Skeletal muscle tissue (tissue), 4 donors: ENCODE results near the gene SMR3A. TPM values are rescaled to one million over a fixed set of nuclear protein-coding genes. Genes with fewer than 3 reads are reported as not detected.

Experiments used
- H3K27ac ChIP-seq: one replicate; pipeline ENCODE4 v1.7.0; 2013; ENCODE audit warnings: mild to moderate bottlenecking, low read depth, low read length, inconsistent platforms
- H3K27me3 ChIP-seq, 3 donors: one replicate each; pipeline ENCODE4 v1.7.0; 2013; ENCODE audit warnings: low read length in 3 of 3; ENCODE audit not compliant: control insufficient read depth in 3 of 3, insufficient read depth in 3 of 3
- H3K36me3 ChIP-seq, 3 donors: one replicate each; pipeline ENCODE4 v1.7.0; 2013; ENCODE audit warnings: low read length in 3 of 3; ENCODE audit not compliant: control insufficient read depth in 3 of 3, insufficient read depth in 3 of 3
- H3K4me1 ChIP-seq, 3 donors: one replicate each; pipeline ENCODE4 v1.7.0; 2013; ENCODE audit warnings: low read length in 3 of 3, mild to moderate bottlenecking in 3 of 3; ENCODE audit not compliant: control insufficient read depth in 3 of 3, insufficient read depth in 3 of 3
- H3K4me3 ChIP-seq, 3 donors: one replicate each; pipeline ENCODE4 v1.7.0; 2013; ENCODE audit warnings: low read length in 3 of 3
- H3K9ac ChIP-seq, 3 donors: one replicate each; pipeline ENCODE4 v1.7.0; 2013; ENCODE audit warnings: low read length in 3 of 3, mild to moderate bottlenecking in 3 of 3, moderate library complexity in 2 of 3, low read depth in 1 of 3
- H3K9me3 ChIP-seq, 3 donors: one replicate each; pipeline ENCODE4 v1.7.0; 2013; ENCODE audit warnings: low read length in 3 of 3; ENCODE audit not compliant: control insufficient read depth in 3 of 3
- total RNA-seq: library from RNA; depleted of rRNA; stranded (reverse); fragments of >200 nt; gene quantifications from one replicate; pipeline ENCODE4 v1.2.3, GENCODE V29; 2014
- donor health status: Osteomylitis.

The SMR3A gene
- total RNA-seq = not detected

DNA sequence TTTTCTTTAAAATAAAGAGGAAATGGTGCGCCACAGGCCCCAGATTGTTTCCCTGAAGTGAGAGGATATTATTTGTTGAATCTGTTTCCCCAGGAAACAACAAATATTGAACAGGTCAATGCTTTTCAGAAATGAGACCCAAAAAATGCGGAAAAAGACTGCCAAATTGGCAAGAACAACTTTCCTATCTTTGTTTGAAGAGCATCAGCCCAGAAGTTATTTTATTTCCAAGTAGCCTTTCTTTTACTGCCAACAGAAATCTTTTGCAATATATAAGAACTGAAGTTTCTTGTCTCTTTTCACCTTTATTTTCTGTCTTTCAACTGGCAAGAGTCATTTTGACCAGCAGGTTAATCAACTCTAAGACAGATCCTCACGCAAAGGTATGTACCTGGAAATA lies at the start of gene SMR3A:
Gene SMR3A (plus strand): TSS at position 301 of the 400 bp plus-strand sequence. CDS start 1,356 bp downstream, outside the sequence.
- Histone ChIP-seq H3K27ac (no peak within 1 kb of the TSS), H3K4me3 (no peak within 1 kb of the TSS)

DNA sequence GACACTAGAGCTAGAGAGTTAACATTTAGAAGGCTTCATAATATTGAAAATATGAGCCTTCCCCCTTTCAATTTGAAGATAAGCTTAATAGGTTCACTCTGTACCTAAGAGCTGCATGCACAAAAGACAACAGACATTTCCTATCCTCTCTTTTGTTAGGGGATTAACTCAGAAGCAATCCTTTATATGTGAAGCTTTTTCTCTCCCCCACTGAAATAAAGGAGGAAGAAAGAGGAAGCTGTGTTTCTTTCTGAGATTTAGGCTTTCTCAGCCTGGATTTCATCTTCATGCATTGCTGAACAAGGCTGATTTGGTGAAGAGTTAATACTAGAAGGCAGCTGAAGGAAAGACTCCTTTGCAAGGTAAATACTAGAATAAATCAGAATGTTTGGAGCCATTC lies 46.8 kb upstream of the SMR3A start:
- Histone ChIP-seq H3K4me1 (no peaks in the 10 kb centered on the region), H3K9me3 (no peaks in the 10 kb centered on the region), H3K36me3 (no peaks in the 10 kb centered on the region), H3K9ac (no peak overlapping the region), H3K4me3 (no peak overlapping the region), H3K27ac (no peak overlapping the region), H3K27me3 (no peaks in the 10 kb centered on the region)

More for the DNA sequence above, at the start of gene SMR3A:
- no peaks in the 10 kb centered on the region for H3K27me3 ChIP-seq
- H3K9me3 ChIP-seq = no peaks in the 10 kb centered on the region
- no peaks in the 10 kb centered on the region for H3K36me3 ChIP-seq
- no peaks in the 10 kb centered on the region for H3K4me1 ChIP-seq
- H3K9ac ChIP-seq = no peak within 1 kb of the TSS

DNA sequence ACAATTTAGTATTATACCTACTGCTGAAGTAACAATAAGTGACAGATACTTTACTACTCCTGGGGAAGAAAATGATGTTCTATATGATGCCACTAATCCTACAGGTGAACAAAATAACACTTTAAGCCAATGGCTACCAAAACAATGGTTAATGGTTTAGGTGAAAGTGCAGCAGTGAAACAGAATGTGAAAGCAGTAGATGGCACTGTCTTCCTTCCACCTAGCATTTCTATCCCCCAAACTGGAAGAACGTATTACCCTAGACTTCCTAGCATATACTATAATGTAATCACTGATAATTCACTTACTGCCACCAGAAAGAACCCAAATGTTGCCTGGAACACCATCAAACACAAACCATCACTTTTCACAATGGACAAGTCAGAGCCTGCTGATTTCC lies 44.6 kb upstream of the SMR3A start:
- Histone ChIP-seq H3K36me3 (no peaks in the 10 kb centered on the region), H3K9ac (no peak overlapping the region), H3K9me3 (no peaks in the 10 kb centered on the region), H3K4me3 (no peak overlapping the region), H3K4me1 (no peaks in the 10 kb centered on the region), H3K27ac (no peak overlapping the region), H3K27me3 (no peaks in the 10 kb centered on the region)

DNA sequence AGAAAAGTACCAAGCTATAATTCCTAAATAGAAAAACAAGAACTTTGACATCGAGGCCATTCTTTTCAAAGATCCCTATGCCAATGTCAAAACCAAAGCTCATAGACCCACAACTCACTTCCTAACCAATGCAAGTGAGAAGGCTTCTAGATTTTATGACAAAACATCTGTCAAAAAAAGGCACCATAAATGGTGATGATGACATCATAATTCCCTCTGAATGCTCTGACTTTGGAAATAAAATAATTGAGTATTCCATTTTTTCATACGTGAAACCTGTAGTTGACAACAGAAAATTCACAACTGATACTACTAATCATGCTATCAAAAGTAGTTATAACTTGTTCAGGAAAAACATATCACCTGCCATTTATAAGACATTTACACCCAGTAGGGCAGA lies 34.5 kb upstream of the SMR3A start:
- H3K9ac ChIP-seq = no peak overlapping the region
- H3K27ac ChIP-seq = no peak overlapping the region
- no peak overlapping the region for H3K4me3 ChIP-seq
- H3K27me3 ChIP-seq = no peaks in the 10 kb centered on the region
- no peaks in the 10 kb centered on the region for H3K4me1 ChIP-seq
- no peaks in the 10 kb centered on the region for H3K9me3 ChIP-seq
- no peaks in the 10 kb centered on the region for H3K36me3 ChIP-seq

DNA sequence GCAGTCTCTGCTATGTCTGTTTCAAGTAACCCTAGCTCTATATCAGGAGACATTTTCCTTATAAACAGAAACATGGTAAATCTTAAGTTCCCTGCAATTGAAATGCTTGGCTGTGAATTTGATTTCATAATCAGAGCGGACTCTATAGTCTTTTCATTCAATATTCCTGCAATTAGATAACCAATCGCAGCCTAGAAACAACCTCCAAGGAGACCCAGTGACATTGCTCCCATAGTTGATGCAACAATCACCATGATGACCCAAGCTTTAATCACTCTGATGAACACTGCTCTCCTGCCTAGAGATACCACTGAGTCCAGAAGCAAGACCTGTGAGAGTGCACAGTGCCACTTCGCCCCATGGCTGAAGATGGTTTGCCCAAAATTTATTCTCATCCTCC lies 25.9 kb upstream of the SMR3A start, which contains the start of gene CABS1:
Gene CABS1 (plus strand): TSS at position 301 of the 400 bp plus-strand sequence. CDS start 59 bp downstream, at position 360.
- Histone ChIP-seq H3K27ac (no peak within 1 kb of the TSS), H3K4me1 (no peaks in the 10 kb centered on the region), H3K9me3 (no peaks in the 10 kb centered on the region), H3K36me3 (no peaks in the 10 kb centered on the region), H3K27me3 (no peaks in the 10 kb centered on the region), H3K9ac (no peak within 1 kb of the TSS), H3K4me3 (no peak within 1 kb of the TSS)

DNA sequence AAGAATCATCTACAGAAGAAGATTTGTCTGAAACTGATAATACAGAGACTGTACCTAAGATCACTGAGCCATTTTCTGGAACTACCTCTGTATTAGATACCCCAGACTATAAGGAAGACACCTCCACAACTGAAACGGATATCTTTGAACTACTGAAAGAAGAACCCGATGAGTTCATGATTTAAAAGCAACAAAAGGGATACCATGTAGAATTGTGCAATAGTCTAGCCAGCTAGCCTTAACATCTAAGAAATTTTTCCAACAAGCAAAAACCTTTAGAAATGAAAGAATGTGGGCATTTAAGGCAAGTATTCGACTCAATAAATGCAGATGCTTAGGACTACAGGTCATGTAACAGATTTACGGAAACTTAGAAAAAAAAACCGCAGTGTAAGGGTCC lies 24.5 kb upstream of the SMR3A start:
- Histone ChIP-seq H3K9me3 (no peaks in the 10 kb centered on the region), H3K27me3 (no peaks in the 10 kb centered on the region), H3K9ac (no peak overlapping the region), H3K27ac (no peak overlapping the region), H3K36me3 (no peaks in the 10 kb centered on the region), H3K4me3 (no peak overlapping the region), H3K4me1 (no peaks in the 10 kb centered on the region)

DNA sequence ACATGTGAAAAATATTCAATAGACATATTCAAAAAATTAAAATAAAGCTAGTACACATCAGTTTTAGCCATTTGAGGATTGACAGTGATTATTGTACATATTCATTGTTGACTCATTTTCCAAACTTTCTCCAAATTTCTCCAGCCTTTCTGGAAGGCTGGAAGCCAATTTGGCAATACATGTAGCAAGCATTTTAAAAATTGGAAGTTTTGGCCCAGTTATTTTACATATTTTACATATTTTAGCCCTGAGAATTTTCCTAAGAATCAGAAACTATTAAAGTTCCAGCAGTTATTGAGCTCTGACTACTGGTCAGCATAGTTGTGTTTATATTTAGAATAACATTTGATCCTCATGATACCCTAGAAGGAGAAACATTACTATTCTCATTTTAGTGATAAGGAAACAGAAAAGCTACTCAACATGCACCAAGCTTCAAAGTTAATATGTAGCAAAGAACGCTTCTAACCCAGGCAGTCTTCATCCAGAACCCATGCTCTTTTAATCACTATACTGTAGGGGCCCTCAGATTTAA lies 22.6 kb upstream of the SMR3A start:
- no peak overlapping the region for H3K4me3 ChIP-seq
- no peak overlapping the region for H3K9ac ChIP-seq
- no peaks in the 10 kb centered on the region for H3K36me3 ChIP-seq
- H3K4me1 ChIP-seq = no peaks in the 10 kb centered on the region
- H3K9me3 ChIP-seq = no peaks in the 10 kb centered on the region
- no peaks in the 10 kb centered on the region for H3K27me3 ChIP-seq
- H3K27ac ChIP-seq = no peak overlapping the region

DNA sequence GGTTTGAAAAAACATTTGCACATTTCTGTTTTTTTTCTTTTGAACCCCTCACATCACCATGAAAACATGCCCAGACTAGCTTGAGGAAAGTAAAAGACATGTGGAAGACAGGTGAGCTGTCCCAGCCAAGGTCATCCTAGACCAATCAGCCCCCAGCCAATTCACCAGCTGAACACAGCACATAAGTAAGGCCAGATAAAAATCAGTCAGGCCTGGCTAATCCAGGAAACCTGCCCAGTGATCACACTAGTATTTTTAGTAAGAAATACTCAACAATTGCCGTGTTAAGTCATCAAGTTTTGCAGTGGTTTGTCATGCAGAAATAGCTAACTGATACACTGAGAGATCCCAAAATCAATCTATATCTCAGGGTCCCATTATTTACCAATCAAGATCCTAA lies 4.4 kb upstream of the SMR3A start:
- Histone ChIP-seq H3K27me3 (no peaks in the 10 kb centered on the region), H3K36me3 (no peaks in the 10 kb centered on the region), H3K9ac (no peak overlapping the region), H3K4me1 (no peaks in the 10 kb centered on the region), H3K9me3 (no peaks in the 10 kb centered on the region), H3K4me3 (no peak overlapping the region), H3K27ac (no peak overlapping the region)

DNA sequence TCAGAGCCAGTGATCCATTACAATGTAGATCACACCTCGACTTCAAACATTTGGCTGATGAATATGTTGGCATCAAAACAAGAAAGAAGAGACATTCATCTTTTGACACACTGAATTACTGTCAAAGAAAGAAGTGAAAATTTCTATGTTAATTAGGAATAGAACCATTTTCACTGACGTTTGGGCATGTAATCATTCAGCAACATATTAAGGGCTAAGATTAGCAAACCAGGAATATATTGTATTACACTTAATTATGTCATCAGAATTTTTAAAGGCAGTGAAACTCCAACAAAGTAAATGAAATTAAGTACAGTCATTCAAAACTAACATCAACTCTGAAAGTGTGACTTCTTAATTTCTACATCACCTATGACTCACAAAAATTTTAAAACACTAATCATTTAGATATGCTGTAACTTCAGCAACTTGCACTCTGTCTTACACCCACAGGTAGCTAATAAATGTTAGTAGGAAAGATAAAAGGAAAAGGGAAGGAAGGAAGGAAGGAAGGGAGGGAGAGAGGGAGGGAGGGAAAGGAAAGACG lies 1.4 kb upstream of the SMR3A start:
- Histone ChIP-seq H3K4me3 (no peak overlapping the region), H3K9ac (no peak overlapping the region), H3K27me3 (no peaks in the 10 kb centered on the region), H3K9me3 (no peaks in the 10 kb centered on the region), H3K36me3 (no peaks in the 10 kb centered on the region), H3K27ac (no peak overlapping the region), H3K4me1 (no peaks in the 10 kb centered on the region)

DNA sequence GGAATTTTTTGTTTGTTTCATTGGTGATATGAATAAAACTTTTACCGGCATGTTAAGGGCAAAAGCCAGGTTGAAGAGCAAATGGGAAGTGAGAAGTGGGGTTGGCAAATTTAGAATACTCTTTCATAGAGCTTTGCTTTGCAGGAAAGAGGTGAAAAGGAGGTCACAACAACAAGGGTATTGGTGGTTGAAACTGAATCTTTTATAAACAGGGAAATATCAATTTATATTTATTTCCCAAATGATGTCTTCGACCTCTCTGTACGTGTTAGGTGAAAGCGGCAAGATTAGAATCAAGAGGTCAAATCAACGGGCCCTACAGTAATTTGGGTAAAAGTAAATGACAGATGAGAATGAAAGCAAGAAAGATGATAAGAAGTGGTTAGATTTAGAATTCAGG lies 3.4 kb downstream of the SMR3A start:
- Histone ChIP-seq H3K27ac (no peak overlapping the region), H3K9me3 (no peaks in the 10 kb centered on the region), H3K4me1 (no peaks in the 10 kb centered on the region), H3K36me3 (no peaks in the 10 kb centered on the region), H3K9ac (no peak overlapping the region), H3K27me3 (no peaks in the 10 kb centered on the region), H3K4me3 (no peak overlapping the region)
